OCI-LY3 (cell line): ENCODE measurements around the gene ATG2A.

Source experiments
- CTCF ChIP-seq: fragments of 200-600, 300-600 bp; sonication (generic); IDR thresholded peaks from 2 replicates; pipeline ENCODE4 v1.5.1; 2014; ENCODE audit warnings: antibody characterized with exemption, low read length, low read depth
- EZH2phosphoT487 ChIP-seq: fragments of 200-600 bp; shearing (Covaris generic); IDR thresholded peaks from 2 replicates; pipeline ENCODE4 v1.6.1; 2018; ENCODE audit warnings: antibody characterized with exemption, mixed run types, low read depth

GRCh38 chr11:64888406-64888728 is 28.6 kb downstream of the ATG2A start:
- TF ChIP-seq CTCF (no peak), EZH2phosphoT487 (no peak)
